IMR-90 (cell line): Measurements from ENCODE around the gene WDR1.

Experiments used
- BHLHE40 ChIP-seq: fragments of 150-350 bp; IDR thresholded peaks from 2 replicates; pipeline ENCODE4 v1.6.1; 2016; ENCODE audit warnings: mild to moderate bottlenecking, low read depth, low read length
- CEBPB ChIP-seq: IDR thresholded peaks from 2 replicates; pipeline ENCODE4 v1.6.1; 2012; ENCODE audit warnings: low read depth, low read length, improper control_type of control experiment
- CHD1 ChIP-seq: IDR thresholded peaks from 2 replicates; pipeline ENCODE4 v1.6.1; 2012; ENCODE audit warnings: low read depth, low read length, improper control_type of control experiment
- MAFK ChIP-seq: IDR thresholded peaks from 2 replicates; pipeline ENCODE4 v1.6.1; 2012; ENCODE audit warnings: low read depth, low read length, improper control_type of control experiment
- MXI1 ChIP-seq: IDR thresholded peaks from 2 replicates; pipeline ENCODE4 v1.6.1; 2012; ENCODE audit warnings: low read depth, mild to moderate bottlenecking, low read length, moderate library complexity, borderline replicate concordance
- POLR2A ChIP-seq: IDR thresholded peaks from 2 replicates; pipeline ENCODE4 v1.6.1; 2012; ENCODE audit warnings: mild to moderate bottlenecking, low read depth, low read length
- RAD21 ChIP-seq: IDR thresholded peaks from 2 replicates; pipeline ENCODE4 v1.6.1; 2012; ENCODE audit warnings: low read length, improper control_type of control experiment
- RFX5 ChIP-seq: IDR thresholded peaks from 2 replicates; pipeline ENCODE4 v1.8.0; 2012; ENCODE audit warnings: low read depth, mild to moderate bottlenecking, low read length, moderate library complexity
- TF ChIP-seq, protein P1 (sequence below): conservative IDR thresholded peaks from 2 replicates; pipeline ENCODE4 v1.5.1; 2012; ENCODE audit warnings: mild to moderate bottlenecking, low read depth, low read length, improper control_type of control experiment
- TF ChIP-seq, protein P2 (sequence below): fragments of 150-350 bp; IDR thresholded peaks from 2 replicates; pipeline ENCODE4 v1.6.1; 2016; ENCODE audit warnings: low read depth, mild to moderate bottlenecking, low read length, moderate library complexity, borderline replicate concordance

DNA sequence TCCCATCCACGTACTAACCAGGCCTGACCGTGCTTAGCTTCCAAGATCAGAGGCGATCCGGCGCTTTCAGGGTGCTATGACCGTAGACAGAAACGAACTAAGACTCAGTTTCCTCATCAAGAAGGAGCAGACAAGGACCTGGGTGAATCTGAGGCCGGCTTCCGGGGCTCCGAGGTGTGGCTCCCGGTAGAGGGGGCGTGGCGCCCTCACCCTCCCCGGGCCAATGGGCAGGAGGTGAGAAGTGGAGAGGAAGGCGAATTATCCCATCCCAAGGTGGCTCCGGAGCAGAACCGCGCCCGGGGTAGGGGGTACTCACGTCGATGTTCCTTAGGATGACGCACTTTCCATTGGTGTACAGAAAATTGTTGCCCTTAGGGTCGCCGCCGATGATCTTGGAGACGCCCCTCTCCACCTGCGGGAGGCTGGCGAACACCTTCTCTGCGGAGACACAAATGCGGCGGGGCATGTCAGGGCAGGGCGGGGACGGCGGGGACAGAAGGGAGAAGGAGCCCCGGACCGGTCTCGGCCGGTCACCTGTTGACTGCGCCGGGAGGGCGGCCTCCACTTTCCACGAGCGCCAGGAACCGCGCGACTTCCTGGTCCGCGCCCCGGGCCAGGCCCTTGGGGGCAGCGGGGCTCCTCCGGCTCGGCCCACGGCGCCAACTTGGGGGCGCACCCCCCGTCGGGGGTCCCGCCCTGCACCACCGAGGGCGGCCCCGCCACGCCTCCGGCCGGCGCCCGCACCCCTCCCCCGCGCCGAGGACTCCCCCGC lies 616 bp downstream of the WDR1 start:
- TF ChIP-seq, protein P1, sequence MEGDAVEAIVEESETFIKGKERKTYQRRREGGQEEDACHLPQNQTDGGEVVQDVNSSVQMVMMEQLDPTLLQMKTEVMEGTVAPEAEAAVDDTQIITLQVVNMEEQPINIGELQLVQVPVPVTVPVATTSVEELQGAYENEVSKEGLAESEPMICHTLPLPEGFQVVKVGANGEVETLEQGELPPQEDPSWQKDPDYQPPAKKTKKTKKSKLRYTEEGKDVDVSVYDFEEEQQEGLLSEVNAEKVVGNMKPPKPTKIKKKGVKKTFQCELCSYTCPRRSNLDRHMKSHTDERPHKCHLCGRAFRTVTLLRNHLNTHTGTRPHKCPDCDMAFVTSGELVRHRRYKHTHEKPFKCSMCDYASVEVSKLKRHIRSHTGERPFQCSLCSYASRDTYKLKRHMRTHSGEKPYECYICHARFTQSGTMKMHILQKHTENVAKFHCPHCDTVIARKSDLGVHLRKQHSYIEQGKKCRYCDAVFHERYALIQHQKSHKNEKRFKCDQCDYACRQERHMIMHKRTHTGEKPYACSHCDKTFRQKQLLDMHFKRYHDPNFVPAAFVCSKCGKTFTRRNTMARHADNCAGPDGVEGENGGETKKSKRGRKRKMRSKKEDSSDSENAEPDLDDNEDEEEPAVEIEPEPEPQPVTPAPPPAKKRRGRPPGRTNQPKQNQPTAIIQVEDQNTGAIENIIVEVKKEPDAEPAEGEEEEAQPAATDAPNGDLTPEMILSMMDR: no peak
- TF ChIP-seq POLR2A (no peak), RFX5 (no peak), RAD21 (no peak), CHD1 (no peak), MAFK (no peak), BHLHE40 (no peak), MXI1 (no peak), CEBPB (no peak)
- TF ChIP-seq, protein P2, sequence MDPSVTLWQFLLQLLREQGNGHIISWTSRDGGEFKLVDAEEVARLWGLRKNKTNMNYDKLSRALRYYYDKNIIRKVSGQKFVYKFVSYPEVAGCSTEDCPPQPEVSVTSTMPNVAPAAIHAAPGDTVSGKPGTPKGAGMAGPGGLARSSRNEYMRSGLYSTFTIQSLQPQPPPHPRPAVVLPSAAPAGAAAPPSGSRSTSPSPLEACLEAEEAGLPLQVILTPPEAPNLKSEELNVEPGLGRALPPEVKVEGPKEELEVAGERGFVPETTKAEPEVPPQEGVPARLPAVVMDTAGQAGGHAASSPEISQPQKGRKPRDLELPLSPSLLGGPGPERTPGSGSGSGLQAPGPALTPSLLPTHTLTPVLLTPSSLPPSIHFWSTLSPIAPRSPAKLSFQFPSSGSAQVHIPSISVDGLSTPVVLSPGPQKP: no peak
